Gastroesophageal sphincter (tissue), 3 donors: ENCODE measurements around the gene TM4SF1.

Experiments used
- EP300 ChIP-seq: sonication (generic); formaldehyde crosslinking; IDR thresholded peaks from one replicate; pipeline ENCODE4 v1.6.1; 2017; ENCODE audit warnings: antibody characterized with exemption, mild to moderate bottlenecking
- POLR2A ChIP-seq, 2 donors: fragments of 450-650 bp; IDR thresholded peaks; one replicate each; pipeline ENCODE4 v1.6.1; 2017; ENCODE audit warnings: antibody characterized with exemption in 2 of 2, mild to moderate bottlenecking in 2 of 2, moderate library complexity in 1 of 2
- TF ChIP-seq, protein P1 (sequence below), 4 experiments: fragments of 200-600 bp in 2 of 4; fragments of 450-650 bp in 2 of 4; sonication (generic) in 1 of 4; IDR thresholded peaks; one replicate each; pipeline ENCODE4 v1.5.1; 2017 to 2019; ENCODE audit warnings: antibody characterized with exemption in 4 of 4, mild to moderate bottlenecking in 2 of 4, moderate library complexity in 2 of 4

DNA sequence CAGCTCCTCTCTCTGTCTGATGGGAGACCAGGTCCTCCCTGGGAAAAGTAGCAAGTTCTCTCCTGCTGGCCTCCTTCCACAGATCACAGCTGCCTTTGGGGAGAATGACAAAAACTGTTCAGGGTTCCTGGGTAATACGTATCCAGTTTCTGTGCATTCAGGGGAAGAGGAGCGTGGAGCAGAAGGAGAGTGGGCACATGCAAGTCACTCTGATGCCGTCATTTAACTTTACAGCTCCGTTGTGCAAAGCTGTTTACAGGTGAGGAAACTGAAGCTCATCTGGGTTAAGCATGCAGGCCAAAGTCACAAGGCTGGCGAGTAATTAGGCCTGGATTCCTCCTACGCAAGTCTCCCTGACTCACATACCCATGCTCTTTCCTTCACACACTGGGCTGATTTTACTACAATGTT, 7.5 kb upstream of the TM4SF1 start:
- TF ChIP-seq, protein P1, sequence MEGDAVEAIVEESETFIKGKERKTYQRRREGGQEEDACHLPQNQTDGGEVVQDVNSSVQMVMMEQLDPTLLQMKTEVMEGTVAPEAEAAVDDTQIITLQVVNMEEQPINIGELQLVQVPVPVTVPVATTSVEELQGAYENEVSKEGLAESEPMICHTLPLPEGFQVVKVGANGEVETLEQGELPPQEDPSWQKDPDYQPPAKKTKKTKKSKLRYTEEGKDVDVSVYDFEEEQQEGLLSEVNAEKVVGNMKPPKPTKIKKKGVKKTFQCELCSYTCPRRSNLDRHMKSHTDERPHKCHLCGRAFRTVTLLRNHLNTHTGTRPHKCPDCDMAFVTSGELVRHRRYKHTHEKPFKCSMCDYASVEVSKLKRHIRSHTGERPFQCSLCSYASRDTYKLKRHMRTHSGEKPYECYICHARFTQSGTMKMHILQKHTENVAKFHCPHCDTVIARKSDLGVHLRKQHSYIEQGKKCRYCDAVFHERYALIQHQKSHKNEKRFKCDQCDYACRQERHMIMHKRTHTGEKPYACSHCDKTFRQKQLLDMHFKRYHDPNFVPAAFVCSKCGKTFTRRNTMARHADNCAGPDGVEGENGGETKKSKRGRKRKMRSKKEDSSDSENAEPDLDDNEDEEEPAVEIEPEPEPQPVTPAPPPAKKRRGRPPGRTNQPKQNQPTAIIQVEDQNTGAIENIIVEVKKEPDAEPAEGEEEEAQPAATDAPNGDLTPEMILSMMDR (IDR thresholded peaks at IDR 0.05) = no peak
- no peak for TF ChIP-seq POLR2A (IDR thresholded peaks at IDR 0.05)
- TF ChIP-seq EP300 = no peak
